AG10803 (cell line): ENCODE data around the gene SLC13A3.

Experiments used
- DNase-seq: peaks from one replicate; pipeline ENCODE4 v3.0.0; 2010; ENCODE audit warnings: low read depth
- H3K4me3 ChIP-seq: 2 replicates; pipeline ENCODE4 v1.5.1; 2011; ENCODE audit warnings: mild to moderate bottlenecking, low read length, control low read depth
- TF ChIP-seq, protein P1 (sequence below): conservative IDR thresholded peaks from 2 replicates; pipeline ENCODE4 v1.5.1; 2011; ENCODE audit warnings: mild to moderate bottlenecking, low read length, control low read depth, inconsistent platforms

Gene SLC13A3

GRCh38 chr20:46610145-46610544 lies 41.1 kb downstream of the SLC13A3 start:
- no peak overlapping the region for H3K4me3 ChIP-seq
- TF ChIP-seq, protein P1, sequence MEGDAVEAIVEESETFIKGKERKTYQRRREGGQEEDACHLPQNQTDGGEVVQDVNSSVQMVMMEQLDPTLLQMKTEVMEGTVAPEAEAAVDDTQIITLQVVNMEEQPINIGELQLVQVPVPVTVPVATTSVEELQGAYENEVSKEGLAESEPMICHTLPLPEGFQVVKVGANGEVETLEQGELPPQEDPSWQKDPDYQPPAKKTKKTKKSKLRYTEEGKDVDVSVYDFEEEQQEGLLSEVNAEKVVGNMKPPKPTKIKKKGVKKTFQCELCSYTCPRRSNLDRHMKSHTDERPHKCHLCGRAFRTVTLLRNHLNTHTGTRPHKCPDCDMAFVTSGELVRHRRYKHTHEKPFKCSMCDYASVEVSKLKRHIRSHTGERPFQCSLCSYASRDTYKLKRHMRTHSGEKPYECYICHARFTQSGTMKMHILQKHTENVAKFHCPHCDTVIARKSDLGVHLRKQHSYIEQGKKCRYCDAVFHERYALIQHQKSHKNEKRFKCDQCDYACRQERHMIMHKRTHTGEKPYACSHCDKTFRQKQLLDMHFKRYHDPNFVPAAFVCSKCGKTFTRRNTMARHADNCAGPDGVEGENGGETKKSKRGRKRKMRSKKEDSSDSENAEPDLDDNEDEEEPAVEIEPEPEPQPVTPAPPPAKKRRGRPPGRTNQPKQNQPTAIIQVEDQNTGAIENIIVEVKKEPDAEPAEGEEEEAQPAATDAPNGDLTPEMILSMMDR: no peak
- no peak for DNase-seq

DNA sequence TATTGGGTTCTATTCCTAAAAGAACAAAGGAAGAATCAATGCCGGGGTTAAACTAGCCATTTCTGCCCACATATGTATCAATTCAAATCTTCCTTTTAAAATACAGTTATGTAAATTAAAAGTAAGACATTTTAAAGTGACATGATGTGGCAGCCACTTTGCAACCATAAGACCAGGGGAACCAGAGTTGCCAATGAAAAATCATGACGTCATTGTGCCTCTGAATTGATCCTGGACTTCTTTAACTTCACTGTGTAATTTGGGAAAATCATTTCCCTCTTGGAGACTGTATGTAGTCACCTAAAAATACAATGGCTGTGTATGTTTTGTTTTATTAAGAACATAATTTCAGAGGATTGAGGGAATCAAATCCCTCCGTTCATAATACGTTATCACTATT lies 42.2 kb downstream of the SLC13A3 start:
- TF ChIP-seq, protein P1: no peak

GRCh38 chr20:46607849-46608497 lies 43.3 kb downstream of the SLC13A3 start:
- no peak overlapping the region for H3K4me3 ChIP-seq
- no peak for DNase-seq
- TF ChIP-seq, protein P1: no peak

More for the DNA sequence above, 42.2 kb downstream of the SLC13A3 start:
- no peak overlapping the region for H3K4me3 ChIP-seq
- no peak for DNase-seq

DNA sequence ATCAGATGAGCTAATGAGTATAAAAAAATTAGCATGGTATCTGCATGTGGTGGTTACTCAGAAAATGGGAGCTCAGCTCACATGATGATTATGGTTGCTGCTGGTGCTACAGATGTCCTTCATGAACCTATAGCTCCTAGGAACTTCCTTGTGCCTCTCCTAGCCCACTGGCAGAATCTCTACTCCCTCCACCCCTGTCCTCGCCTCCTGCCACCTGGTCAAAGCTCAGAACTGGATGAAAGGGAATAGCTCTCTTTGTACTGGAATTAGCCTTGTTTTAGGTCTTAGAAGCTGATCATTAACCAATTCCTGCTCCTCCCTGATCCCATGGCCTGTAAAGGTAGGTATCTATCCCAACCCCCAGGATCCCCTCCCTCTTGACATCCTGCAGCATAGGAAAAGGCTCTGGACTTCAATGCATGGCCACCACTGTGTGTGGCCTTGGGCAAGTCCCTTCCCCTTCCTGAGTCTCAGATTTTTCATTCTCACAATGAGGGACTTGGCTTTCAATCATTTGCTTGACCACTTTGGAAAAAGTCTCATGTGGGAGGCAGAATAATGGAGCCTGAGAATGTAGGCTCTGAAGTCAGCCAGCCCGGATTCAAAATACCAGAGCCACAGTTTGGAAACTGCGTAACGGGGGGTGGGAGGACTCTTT lies 43.9 kb downstream of the SLC13A3 start:
- TF ChIP-seq, protein P1: no peak
- no peak overlapping the region for H3K4me3 ChIP-seq
- DNase-seq: no peak

- TF ChIP-seq, protein P1: no peak
- H3K4me3 ChIP-seq: no peak overlapping the region
- no peak for DNase-seq
Observed at GRCh38 chr20:46606817-46607190, 44.5 kb downstream of the SLC13A3 start.

DNA sequence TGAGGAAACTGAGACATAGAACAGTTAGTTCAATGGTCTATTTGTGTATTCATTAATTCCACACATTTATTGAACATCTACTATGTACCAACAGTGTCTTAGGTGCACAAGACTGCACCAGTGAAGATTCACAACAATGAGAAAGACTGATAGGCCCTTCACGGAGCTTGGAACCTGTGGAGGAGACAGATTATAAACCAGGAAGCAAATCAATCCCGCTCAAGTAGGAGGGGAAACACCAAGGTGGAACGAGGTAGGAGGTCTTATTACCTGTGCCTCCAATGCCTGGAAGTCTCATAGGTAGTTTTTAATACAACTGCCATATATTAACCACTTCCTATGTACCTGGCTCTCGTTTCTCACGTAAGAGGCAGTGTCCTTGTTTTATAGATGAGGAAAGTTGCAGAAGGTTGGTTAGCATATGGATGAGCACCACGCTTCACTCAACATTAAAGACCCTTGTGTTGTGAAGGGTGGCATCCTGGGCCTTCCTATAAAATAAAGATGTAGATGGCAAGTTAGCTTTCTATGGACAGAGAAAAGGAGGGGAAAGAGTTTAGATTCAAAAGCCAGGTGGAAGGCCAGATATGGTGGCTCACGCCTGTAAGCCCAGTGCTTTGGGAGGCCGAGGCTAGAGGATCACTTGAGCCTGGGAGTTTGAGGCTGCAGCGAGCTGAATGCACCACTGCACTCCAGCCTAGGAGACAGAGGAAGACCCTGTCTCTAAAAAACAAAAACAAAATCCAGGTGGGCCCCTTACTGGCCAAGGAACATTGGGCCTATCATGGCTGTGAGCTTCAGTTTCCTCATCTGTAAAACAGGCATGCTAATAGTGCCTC lies 45.1 kb downstream of the SLC13A3 start:
- TF ChIP-seq, protein P1: no peak
- no peak for DNase-seq
- no peak overlapping the region for H3K4me3 ChIP-seq

- H3K4me3 ChIP-seq: no peak overlapping the region
- TF ChIP-seq, protein P1: no peak
- DNase-seq: no peak
Observed at GRCh38 chr20:46605181-46605580, 46.1 kb downstream of the SLC13A3 start.
